Muscle of arm (tissue), 14 donors: ENCODE results near the gene OR3A2. TPM values are rescaled to one million over a fixed set of nuclear protein-coding genes. Genes with fewer than 3 reads are reported as not detected.
A peak's percentile ranks its signal among the peaks of the same experiment; 100 is the strongest.
"Not testable (repeated sequence)": the region's sequence is repeated elsewhere in the genome, so short reads cannot be mapped to it uniquely, and the experiment has no call there.

Source experiments
- DNase-seq: peaks from one replicate; pipeline ENCODE4 v3.0.0-alpha.2; 2013
- long read RNA-seq, 11 donors: transcript quantifications; one replicate each; lab custom pipeline, GENCODE V29; 2026
- polyA plus RNA-seq, 12 donors: library from polyadenylated mRNA; unstranded; fragments of 120-200 nt; gene quantifications; one replicate each; pipeline ENCODE4 v1.2.1, GENCODE V29; 2013; ENCODE audit not compliant: insufficient read length in 12 of 12

OR3A2 gene
- 1 to 10 TPM in 2 of 12 donors, under 1 TPM in 6, not detected in 4; 0.11 to 2.0 (median 0.36) TPM for polyA plus RNA-seq
- long read RNA-seq, donor 1, result 0 reads
- long read RNA-seq, donor 2, result 0 reads
- long read RNA-seq, donor 3, result 0 reads
- long read RNA-seq, donor 4, result 0 reads
- long read RNA-seq, donor 5, result 0 reads
- long read RNA-seq, donor 6, result 0 reads
- long read RNA-seq, donor 7, result 0 reads
- long read RNA-seq, donor 8, result 0 reads
- long read RNA-seq, donor 9, result 0 reads
- long read RNA-seq, donor 10, result 0 reads
- long read RNA-seq, donor 11, result 0 reads

- DNase-seq, result no peak
Measured at GRCh38 chr17:3385869-3386816, at the start of gene OR3A2. Gene OR3A2, minus strand, starts transcription at chr17:3386308.

DNA sequence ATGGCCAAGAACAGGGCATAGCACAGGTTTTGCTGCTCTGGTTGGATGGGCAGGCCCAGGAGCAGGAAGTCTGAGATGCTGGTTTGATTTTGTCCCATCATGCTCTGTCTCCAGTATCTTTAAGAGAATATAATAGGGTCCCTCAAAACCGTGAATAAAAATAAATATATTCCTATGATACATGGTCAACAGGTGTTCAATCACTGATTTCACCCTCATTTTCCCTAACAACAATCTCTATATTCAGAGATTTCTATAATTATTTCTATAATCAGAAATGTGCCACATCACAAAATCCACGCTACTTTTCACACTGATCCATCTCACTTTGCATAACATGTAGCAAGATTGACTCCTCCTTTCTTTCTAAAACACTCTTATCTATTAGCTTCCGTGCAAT, 47.6 kb upstream of the OR3A2 start, which contains the start of gene OR1E2:
TSS of gene OR1E2 (minus strand) at position 101 of the 400 bp plus-strand sequence. CDS start at position 101, 0 bp downstream.
- no peak for DNase-seq

DNA sequence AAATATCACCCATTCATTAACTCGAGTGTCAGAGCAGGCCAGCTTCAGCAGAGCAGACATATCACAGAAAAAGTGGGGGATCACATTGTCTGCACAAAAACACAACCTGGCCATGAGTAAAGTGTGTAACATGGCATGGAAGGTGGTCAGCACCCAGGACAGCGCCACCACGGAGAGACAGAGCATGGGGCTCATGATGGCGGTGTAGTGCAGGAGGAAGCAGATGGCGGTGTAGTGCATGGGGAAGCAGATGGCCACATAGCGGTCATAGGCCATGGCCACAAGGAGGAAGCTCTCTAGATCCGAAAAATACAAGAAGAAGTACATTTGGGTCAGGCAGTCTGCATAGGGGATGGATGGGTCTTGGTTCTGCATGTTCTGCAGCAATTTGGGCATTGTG, 47.1 kb upstream of the OR3A2 start:
- not testable (repeated sequence) for DNase-seq

DNA sequence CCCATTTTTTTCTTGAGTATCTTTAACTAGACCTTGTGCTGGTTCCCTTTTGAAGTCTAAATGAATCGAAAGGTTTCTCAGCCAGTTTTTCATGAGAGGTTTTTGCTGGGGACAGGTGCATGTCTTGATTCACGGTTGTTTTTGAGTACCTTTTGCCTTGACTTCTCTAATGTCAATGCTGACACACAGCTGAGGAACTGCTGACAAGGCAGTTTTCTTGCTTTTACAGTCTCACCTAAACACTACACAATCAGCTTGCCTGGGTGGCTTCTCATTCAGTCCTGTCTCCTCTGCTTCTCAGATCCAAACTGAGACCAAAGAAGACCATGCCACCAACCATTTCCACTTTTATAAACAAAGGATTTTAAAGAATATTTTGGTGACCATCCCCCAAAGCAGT, 32.1 kb upstream of the OR3A2 start:
- DNase-seq, result no peak

GRCh38 chr17:3415610-3416009, 29.5 kb upstream of the OR3A2 start:
- DNase-seq, result no peak

DNA sequence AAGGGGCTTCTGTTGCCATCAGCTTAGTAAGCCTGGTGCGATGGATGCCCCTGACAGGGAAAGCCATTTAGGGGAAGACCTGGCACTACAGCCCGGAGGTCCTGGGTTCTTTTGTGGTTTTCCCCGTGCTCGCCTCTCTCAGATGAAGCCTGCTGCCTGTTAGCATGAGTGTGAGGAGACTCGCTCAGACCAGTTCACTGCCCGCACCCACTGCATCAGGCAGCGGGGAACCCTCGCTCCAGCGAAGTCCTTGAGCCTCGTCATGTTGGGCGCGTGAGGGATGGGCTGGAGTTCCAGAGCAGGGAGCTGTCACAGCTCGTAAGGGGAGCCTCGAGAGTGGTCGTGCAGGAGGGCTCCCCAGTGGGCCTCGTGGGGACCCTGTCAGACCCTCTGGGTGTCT, 26.1 kb upstream of the OR3A2 start:
- not testable (repeated sequence) for DNase-seq

- no peak for DNase-seq
Measured at GRCh38 chr17:3411070-3411469, 25.0 kb upstream of the OR3A2 start, which contains the start of gene OR3A3. Gene OR3A3, plus strand, starts transcription at chr17:3411370.

GRCh38 chr17:3403856-3404255, 17.7 kb upstream of the OR3A2 start:
- DNase-seq, result not testable (repeated sequence)

- no peak for DNase-seq
Measured at GRCh38 chr17:3401786-3402185, 15.7 kb upstream of the OR3A2 start.

GRCh38 chr17:3400055-3400454, 13.9 kb upstream of the OR3A2 start:
- peak; percentile 1 for DNase-seq

GRCh38 chr17:3398310-3398709, 12.2 kb upstream of the OR3A2 start, which contains the start of gene OR1E1:
Gene OR1E1, minus strand, starts transcription at chr17:3398410. Its CDS starts 0 bp downstream, at chr17:3398410.
- no peak for DNase-seq

DNA sequence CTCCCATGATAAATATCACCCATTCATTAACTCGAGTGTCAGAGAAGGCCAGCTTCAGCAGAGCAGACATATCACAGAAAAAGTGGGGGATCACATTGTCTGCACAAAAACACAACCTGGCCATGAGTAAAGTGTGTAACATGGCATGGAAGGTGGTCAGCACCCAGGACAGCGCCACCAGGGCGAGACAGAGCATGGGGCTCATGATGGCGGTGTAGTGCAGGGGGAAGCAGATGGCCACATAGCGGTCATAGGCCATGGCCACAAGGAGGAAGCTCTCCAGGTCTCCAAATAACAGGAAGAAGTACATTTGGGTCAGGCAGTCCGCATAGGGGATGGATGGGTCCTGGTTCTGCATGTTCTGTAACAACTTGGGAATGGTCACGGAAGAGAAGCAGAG, 11.7 kb upstream of the OR3A2 start:
- not testable (repeated sequence) for DNase-seq

DNA sequence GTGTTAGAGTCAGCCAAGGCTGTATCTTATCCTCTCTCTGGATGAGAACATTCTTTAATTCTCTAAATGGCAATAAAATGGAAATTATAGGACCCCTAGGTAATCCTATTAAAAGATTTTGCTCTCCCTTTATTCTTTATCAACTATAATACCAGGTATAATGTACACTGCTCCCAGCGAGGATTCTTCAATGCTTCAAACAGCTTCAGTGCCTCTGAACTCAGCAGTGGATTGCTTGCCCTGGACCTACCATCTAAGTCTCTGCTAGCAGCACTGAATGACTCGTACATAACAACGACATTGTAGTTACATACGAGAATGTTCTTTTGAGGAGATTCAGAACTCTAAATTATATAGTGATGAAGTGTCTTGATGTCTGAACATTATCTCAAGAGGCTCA, 3.7 kb upstream of the OR3A2 start:
- DNase-seq, result no peak

DNA sequence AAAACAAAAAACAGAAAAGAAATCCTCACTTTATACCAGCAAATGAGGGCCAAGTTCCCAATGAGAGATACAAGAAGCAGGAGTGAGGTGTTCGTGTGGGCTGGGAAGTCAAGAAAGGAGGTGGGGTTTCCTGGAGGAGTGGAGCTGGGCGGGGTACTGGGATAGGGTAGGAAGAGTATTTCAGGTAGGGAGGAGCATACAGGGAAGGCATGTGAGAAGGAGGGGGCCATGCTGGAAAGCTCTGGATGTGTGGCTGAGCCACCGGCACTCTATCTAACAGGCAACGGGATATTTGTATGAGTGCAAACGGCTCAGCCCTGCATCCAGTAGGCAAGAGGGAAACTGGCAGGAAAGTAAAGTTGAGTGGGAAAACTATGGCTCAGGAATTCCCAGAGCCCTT, 4.2 kb downstream of the OR3A2 start:
- DNase-seq, result no peak

DNA sequence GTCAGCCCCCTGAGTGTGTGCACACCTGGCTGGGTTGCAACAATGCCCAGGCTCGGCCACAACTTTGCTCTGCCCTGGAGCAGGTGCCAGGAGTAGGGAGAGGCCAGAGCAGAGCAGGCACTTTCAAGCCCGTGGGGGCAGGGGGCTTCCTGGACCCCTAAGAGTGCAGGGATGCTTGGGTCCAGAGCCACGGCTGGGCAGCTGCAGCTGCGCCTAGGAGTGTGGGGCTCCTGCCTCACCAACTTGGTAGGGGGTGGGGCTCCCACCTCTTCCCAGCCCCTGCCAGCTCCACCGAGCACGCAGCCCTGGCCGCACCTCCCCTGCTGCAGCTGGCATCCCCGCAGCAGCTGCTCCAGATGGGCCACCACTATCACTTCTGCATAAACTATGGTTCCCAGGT, 7.8 kb downstream of the OR3A2 start:
- DNase-seq, result no peak

- not testable (repeated sequence) for DNase-seq
Measured at GRCh38 chr17:3371167-3371566, 14.9 kb downstream of the OR3A2 start.

- DNase-seq, result not testable (repeated sequence)
Measured at GRCh38 chr17:3342782-3343181, 43.3 kb downstream of the OR3A2 start.

DNA sequence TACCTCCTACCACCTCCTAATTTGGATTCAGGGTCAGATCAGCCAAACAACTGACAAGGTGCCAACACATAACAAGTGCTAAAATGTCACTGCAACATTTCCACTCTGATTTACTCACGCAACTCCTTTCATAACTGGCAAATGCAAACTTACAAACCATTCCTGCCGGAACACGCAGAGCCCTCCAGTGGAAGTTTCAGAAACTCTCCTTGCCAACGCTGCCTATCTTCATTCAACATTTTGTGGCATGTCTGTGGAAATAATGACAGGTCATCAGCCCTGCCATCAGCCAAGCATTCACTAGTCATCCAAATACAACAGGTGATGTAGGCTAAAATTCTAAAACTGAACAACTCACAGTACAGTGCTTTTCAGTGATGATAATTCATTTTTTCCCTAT, 50.2 kb downstream of the OR3A2 start:
- DNase-seq, result no peak

GRCh38 chr17:3318336-3318735, 67.8 kb downstream of the OR3A2 start:
- DNase-seq, result no peak

- no peak for DNase-seq
Measured at GRCh38 chr17:3316836-3317235, 69.3 kb downstream of the OR3A2 start.

DNA sequence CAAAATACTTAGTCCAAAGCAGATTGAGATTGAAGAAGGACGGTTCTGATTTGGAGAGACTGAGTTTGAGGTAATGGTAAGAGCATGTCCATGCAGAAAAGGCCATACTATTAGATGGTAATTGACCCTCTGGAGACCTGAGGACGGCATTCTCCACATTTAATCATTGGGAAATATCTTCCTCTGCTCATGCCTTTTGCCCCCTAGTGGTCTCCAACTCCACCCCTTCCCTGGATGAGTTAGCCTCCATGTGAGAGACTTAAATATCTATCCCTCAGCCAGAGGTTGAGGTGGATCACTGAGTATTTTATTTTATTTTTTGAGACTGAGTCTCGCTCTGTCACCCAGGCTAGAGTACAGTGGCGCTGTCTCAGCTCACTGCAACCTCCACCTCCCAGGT, 77.5 kb downstream of the OR3A2 start:
- no peak for DNase-seq

GRCh38 chr17:3298260-3298659, 87.8 kb downstream of the OR3A2 start, which contains the start of gene OR3A1:
Gene OR3A1, minus strand, starts transcription at chr17:3298360. Its CDS starts 5,778 bp downstream, at chr17:3292582.
- DNase-seq, result no peak

DNA sequence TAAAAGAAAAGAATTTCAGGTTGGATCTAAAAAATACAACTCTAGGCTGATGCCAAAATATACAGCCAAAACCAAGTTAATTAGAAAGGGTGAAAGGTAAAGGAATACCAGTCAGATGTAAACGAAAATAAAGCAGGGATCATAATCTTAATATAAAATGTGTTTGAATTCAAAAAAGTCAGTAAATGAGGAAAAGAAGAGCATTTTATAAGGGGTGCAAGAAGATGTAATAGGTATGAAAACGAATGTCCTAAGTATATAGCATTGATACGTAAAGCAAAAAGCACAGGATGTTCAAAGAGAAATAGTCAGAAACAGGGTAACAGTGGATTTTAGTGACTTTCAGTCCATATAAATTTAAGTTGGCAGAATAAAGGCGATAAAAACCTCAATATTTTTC, 90.5 kb downstream of the OR3A2 start:
- DNase-seq, result no peak
